RWPE1 (cell line): Measurements from ENCODE around the gene ISLR.

Experiments used
- CTCF ChIA-PET: fragments of 350-600 bp; sonication (Branson Sonifier 250); formaldehyde crosslinking; extraction: SDS; loops from one replicate; lab custom pipeline; 2021; lab: Yijun Ruan, JAX
- POLR2A ChIA-PET: fragments of 400-600 bp; formaldehyde crosslinking; extraction: SDS; loops from one replicate; lab custom pipeline; 2020; ENCODE audit warnings: antibody characterized with exemption; ENCODE audit not compliant: low non-redundant PET; lab: Yijun Ruan, JAX
- DNase-seq: peaks from one replicate; pipeline ENCODE4 v3.0.0; 2012; ENCODE audit warnings: low spot score
- H3K27ac ChIP-seq: fragments of 450-650 bp; 2 replicates; pipeline ENCODE4 v1.5.1; 2017
- CTCF ChIP-seq: fragments of 450-650 bp; conservative IDR thresholded peaks from 2 replicates; pipeline ENCODE4 v1.5.1; 2017; ENCODE audit warnings: low read depth, mild to moderate bottlenecking

ISLR gene

DNA sequence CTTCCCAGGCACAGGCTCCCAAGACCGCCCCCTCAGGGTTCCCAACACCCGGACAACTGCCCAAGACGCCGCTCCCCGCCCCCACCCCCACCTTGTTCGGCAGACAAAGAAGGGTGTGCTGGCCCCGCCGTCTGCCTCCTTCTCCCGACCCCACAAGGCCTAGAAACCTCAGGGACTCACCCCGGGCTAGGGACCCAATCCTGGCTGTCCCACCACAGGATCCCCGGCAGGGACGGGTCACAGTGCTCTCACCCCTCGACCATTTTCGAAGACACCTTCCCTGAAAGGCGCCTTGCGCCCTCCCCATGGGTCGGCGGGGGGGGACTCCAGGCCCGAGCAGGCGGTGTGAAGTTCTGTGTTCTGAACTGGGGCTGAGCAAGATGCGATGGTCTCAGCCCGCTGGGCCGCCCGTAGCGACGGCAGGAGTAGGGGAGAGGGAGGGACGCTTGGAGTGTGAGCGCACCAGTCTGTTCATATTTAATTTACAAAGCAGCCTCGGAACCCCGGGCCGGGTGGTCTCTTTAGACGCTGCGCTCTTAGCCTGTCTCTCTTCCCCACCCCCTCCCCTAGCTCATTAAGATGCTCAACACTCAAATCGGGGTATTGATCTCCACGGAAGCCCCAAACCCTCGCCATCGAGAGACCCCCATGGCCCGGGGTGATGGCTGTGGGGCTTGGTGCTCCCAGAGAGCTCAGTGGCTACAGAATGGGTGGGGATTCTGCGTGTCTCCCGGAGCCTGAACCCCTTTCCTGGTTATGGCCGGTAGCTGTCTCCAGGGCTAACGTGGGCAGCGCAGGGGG lies 44.5 kb upstream of the ISLR start:
- H3K27ac ChIP-seq, result no peak overlapping the region
- DNase-seq, result no peak
- CTCF ChIA-PET, result interaction anchor here (0.6 to 4.7 kb wide), 13 partner anchors 11 to 416 kb away, joined by 3 to 47 read pairs (median 7); no protein-coding TSS in a partner anchor
- POLR2A ChIA-PET, result no interaction called here
- TF ChIP-seq CTCF, result no peak

DNA sequence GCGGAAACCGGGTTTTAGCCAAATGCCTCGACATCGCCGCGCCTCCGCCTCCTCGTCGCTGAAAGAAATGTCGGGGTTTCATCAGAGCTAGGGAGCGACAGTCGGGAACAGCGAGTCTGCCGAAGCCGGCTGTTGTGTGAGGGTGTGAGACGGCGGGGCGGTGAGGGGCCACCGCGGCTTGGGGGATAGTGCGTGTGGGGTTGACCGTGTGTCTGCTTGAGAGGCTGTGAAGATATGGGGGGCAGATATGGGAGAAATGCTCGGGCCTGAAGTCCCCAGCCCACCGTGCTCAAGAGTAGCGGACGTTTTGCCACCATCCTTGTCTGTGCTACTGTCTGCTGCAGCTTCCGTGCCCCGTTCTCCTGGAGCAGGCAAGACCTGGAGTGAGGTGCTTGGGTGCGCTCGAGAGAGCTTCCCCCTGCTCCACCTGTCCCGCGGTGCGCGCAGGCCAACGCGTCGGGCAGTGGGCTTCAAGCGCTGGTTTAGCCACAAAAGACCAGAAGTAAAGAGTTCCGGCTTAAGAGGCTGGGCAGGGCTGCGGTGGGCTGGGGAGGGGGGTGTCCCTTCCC lies 43.8 kb upstream of the ISLR start:
- TF ChIP-seq CTCF, result no peak
- ChIA-PET CTCF (interaction anchor here (0.6 to 4.7 kb wide), 7 partner anchors 75 to 299 kb away, joined by 3 to 47 read pairs (median 7); no protein-coding TSS in a partner anchor), POLR2A (no interaction called here)
- no peak overlapping the region for H3K27ac ChIP-seq
- DNase-seq, result no peak

DNA sequence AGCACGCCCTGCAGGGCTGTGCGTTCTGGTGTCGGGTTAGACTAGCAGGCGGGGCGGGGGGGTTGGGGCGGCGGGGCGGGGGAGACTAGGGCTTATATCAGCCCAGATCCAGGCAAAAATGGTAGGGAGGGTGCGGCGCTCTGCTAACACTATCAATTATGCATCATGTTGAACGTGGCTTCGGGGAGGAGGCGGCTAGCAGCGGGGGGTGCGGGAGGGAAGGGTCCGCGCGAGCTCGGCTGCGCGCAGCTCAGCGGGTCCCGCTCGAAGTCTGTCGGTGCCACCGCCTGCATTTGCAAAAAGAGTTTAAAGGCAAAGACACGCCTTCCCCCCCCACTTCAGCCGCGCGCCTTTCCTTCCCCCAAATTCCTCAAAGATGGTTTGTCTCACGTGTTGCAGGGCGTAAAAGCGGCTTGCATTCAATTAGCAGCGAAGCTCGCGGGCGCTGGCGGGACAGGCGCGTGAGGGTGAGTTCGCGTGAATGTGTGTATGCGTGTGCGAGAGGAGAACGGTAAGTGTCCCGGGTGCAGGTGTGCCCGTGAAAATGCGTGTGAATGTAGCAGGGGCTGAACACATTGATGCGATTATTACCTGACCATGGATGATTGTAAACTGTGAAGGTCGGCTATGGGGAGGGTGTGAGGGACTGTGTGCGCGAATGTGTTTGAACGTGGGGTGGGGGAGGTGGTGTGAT lies 43.2 kb upstream of the ISLR start, which contains the start of gene ISLR2:
Gene ISLR2, plus strand, starts transcription at position 432 of the 694 bp plus-strand sequence. CDS start 2,169 bp downstream, outside the sequence.
- DNase-seq, result no peak
- no peak within 1 kb of the TSS for H3K27ac ChIP-seq
- TF ChIP-seq CTCF, result no peak
- ChIA-PET CTCF (interaction anchor here (0.6 to 4.7 kb wide), 5 partner anchors 166 to 192 kb away, joined by 4 to 47 read pairs (median 7); no protein-coding TSS in a partner anchor), POLR2A (no interaction called here)

DNA sequence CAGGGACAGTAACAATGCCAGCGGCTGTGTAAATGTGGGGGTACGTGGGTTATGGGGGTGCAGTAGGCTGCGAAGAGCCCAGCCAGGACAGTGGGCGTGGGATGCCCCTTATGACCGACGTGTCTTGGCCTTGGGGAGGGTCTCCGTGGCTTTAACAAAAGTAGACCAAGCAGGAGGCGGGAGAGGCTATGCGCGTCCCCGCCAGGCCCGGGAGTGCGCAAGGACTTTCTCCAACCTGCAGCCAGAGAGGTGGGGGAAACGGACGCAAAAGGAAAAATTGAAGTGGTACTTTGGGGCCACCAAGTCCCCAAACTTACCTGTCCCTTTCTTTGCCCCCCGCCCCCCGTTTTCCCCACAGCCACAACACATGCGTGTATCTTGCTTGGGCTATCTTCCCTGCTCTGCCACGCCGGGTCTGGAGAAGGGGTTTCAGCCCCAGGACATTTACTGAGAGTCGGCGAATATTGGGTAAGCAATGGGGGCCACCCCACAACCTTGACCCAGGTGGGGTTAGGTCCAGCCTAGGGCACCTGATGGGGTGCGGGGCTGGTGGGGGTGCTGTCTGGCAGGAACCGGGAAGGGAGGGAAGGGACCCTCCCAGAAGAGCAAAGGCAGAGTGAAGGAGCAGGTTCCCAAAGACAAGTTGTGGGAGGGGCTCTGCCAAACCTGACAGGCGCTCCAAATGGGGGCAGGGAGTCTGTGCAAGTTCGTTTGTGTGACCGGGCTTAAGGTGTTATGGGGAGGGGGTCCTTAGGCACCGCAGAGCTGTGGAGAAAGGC lies 42.5 kb upstream of the ISLR start:
- TF ChIP-seq CTCF, result no peak
- POLR2A ChIA-PET, result no interaction called here
- H3K27ac ChIP-seq, result no peak overlapping the region
- DNase-seq, result no peak
- CTCF ChIA-PET, result interaction anchor here (0.6 to 4.7 kb wide), 5 partner anchors 165 to 190 kb away, joined by 4 to 47 read pairs (median 7); no protein-coding TSS in a partner anchor

- CTCF ChIA-PET, result interaction anchor here (0.8 to 1.6 kb wide), 2 partner anchors 153 to 176 kb away, joined by 6 to 9 read pairs; no protein-coding TSS in a partner anchor
- POLR2A ChIA-PET, result no interaction called here
- H3K27ac ChIP-seq, result no peak overlapping the region
- no peak for DNase-seq
- no peak for TF ChIP-seq CTCF
Observed at GRCh38 chr15:74131628-74132413, 41.7 kb upstream of the ISLR start.
